ENCODE results near the gene SUCLG2.

DNA sequence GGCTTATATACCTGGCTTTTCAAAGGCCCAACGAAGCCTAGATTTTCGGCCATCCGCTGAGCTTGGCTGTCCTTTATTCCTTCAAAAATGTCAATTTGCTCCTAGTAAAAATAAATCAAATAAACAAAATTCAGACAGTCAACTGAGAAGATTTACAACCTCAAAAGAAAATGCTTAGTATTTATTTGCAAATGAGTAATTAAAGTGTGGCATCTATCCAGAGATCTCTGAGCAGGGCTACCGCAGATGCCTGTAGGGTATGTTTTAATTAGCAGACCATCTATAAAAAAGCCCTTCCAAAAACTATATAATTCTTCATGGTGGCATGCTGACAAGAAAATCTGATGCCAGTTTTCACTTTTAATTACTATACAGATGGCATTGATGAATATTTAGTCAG, 136.2 kb downstream of the SUCLG2 start:
- TF ChIP-seq, protein P1, sequence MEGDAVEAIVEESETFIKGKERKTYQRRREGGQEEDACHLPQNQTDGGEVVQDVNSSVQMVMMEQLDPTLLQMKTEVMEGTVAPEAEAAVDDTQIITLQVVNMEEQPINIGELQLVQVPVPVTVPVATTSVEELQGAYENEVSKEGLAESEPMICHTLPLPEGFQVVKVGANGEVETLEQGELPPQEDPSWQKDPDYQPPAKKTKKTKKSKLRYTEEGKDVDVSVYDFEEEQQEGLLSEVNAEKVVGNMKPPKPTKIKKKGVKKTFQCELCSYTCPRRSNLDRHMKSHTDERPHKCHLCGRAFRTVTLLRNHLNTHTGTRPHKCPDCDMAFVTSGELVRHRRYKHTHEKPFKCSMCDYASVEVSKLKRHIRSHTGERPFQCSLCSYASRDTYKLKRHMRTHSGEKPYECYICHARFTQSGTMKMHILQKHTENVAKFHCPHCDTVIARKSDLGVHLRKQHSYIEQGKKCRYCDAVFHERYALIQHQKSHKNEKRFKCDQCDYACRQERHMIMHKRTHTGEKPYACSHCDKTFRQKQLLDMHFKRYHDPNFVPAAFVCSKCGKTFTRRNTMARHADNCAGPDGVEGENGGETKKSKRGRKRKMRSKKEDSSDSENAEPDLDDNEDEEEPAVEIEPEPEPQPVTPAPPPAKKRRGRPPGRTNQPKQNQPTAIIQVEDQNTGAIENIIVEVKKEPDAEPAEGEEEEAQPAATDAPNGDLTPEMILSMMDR (tag by site-specific recombination; IDR thresholded peaks at IDR 0.05), result no peak
- TF ChIP-seq, protein P2, sequence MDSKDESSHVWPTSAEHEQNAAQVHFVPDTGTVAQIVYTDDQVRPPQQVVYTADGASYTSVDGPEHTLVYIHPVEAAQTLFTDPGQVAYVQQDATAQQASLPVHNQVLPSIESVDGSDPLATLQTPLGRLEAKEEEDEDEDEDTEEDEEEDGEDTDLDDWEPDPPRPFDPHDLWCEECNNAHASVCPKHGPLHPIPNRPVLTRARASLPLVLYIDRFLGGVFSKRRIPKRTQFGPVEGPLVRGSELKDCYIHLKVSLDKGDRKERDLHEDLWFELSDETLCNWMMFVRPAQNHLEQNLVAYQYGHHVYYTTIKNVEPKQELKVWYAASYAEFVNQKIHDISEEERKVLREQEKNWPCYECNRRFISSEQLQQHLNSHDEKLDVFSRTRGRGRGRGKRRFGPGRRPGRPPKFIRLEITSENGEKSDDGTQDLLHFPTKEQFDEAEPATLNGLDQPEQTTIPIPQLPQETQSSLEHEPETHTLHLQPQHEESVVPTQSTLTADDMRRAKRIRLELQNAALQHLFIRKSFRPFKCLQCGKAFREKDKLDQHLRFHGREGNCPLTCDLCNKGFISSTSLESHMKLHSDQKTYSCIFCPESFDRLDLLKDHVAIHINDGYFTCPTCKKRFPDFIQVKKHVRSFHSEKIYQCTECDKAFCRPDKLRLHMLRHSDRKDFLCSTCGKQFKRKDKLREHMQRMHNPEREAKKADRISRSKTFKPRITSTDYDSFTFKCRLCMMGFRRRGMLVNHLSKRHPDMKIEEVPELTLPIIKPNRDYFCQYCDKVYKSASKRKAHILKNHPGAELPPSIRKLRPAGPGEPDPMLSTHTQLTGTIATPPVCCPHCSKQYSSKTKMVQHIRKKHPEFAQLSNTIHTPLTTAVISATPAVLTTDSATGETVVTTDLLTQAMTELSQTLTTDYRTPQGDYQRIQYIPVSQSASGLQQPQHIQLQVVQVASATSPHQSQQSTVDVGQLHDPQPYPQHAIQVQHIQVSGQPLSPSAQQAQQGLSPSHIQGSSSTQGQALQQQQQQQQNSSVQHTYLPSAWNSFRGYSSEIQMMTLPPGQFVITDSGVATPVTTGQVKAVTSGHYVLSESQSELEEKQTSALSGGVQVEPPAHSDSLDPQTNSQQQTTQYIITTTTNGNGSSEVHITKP (tag by site-specific recombination; IDR thresholded peaks at IDR 0.05), result no peak
- TF ChIP-seq ZNF140 (tag by site-specific recombination; IDR thresholded peaks at IDR 0.05) (no peak), ZFP41 (tag by site-specific recombination; IDR thresholded peaks at IDR 0.05; ENCODE audit: borderline replicate concordance) (no peak), ZBTB1 (tag by site-specific recombination; IDR thresholded peaks at IDR 0.05) (no peak), ZNF416 (tag by site-specific recombination; IDR thresholded peaks at IDR 0.05) (no peak), ZNF175 (tag by site-specific recombination; IDR thresholded peaks at IDR 0.05) (no peak), HOXA7 (CRISPR knock-in tag; IDR thresholded peaks at IDR 0.05; ENCODE audit: borderline replicate concordance) (no peak), ZNF214 (tag by site-specific recombination; IDR thresholded peaks at IDR 0.05; ENCODE audit: borderline replicate concordance) (no peak), SP2 (tag by site-specific recombination; IDR thresholded peaks at IDR 0.05) (no peak), ZNF558 (tag by site-specific recombination; IDR thresholded peaks at IDR 0.05) (no peak)
- TF ChIP-seq, protein P3, sequence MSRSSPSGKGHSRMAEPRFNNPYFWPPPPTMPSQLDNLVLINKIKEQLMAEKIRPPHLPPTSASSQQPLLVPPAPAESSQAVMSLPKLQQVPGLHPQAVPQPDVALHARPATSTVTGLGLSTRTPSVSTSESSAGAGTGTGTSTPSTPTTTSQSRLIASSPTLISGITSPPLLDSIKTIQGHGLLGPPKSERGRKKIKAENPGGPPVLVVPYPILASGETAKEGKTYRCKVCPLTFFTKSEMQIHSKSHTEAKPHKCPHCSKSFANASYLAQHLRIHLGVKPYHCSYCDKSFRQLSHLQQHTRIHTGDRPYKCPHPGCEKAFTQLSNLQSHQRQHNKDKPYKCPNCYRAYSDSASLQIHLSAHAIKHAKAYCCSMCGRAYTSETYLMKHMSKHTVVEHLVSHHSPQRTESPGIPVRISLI (tag by site-specific recombination; IDR thresholded peaks at IDR 0.05), result no peak
- TF ChIP-seq, protein P4, sequence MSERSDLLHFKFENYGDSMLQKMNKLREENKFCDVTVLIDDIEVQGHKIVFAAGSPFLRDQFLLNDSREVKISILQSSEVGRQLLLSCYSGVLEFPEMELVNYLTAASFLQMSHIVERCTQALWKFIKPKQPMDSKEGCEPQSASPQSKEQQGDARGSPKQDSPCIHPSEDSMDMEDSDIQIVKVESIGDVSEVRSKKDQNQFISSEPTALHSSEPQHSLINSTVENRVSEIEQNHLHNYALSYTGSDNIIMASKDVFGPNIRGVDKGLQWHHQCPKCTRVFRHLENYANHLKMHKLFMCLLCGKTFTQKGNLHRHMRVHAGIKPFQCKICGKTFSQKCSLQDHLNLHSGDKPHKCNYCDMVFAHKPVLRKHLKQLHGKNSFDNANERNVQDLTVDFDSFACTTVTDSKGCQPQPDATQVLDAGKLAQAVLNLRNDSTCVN (tag by site-specific recombination; optimal IDR thresholded peaks at IDR 0.05), result no peak
- TF ChIP-seq, protein P5, sequence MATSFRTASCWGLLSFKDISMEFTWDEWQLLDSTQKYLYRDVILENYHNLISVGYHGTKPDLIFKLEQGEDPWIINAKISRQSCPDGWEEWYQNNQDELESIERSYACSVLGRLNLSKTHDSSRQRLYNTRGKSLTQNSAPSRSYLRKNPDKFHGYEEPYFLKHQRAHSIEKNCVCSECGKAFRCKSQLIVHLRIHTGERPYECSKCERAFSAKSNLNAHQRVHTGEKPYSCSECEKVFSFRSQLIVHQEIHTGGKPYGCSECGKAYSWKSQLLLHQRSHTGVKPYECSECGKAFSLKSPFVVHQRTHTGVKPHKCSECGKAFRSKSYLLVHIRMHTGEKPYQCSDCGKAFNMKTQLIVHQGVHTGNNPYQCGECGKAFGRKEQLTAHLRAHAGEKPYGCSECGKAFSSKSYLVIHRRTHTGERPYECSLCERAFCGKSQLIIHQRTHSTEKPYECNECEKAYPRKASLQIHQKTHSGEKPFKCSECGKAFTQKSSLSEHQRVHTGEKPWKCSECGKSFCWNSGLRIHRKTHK (tag by site-specific recombination; IDR thresholded peaks at IDR 0.05), result no peak
